GM12872 (cell line): ENCODE measurements around the gene GRIA1.

Experiments used
- TF ChIP-seq, protein P1 (sequence below): IDR thresholded peaks from 3 replicates; pipeline ENCODE4 v1.5.1; 2011; ENCODE audit warnings: low read depth, mild to moderate bottlenecking, low read length, moderate library complexity; ENCODE audit not compliant: insufficient read depth

GRIA1 gene

DNA sequence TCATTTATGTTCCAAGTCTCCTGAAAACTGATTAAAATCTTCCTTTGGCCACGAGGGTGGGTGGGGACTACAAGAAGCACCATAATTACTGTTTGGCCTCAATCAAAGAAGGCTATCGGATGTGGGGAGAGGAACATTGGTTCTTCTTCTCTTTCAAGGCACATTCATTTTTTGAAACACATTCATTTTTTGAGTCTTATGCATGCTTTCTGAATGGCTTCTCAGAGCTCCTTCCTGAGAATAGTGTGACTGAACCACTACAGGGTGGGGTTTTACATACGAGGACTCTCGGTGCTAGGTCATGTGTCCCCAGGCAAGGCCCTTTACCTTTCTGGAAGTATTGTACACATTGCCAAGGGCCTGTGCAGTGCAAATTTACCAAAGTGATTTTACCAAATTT, 7.0 kb upstream of the GRIA1 start:
- TF ChIP-seq, protein P1, sequence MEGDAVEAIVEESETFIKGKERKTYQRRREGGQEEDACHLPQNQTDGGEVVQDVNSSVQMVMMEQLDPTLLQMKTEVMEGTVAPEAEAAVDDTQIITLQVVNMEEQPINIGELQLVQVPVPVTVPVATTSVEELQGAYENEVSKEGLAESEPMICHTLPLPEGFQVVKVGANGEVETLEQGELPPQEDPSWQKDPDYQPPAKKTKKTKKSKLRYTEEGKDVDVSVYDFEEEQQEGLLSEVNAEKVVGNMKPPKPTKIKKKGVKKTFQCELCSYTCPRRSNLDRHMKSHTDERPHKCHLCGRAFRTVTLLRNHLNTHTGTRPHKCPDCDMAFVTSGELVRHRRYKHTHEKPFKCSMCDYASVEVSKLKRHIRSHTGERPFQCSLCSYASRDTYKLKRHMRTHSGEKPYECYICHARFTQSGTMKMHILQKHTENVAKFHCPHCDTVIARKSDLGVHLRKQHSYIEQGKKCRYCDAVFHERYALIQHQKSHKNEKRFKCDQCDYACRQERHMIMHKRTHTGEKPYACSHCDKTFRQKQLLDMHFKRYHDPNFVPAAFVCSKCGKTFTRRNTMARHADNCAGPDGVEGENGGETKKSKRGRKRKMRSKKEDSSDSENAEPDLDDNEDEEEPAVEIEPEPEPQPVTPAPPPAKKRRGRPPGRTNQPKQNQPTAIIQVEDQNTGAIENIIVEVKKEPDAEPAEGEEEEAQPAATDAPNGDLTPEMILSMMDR: no peak

- TF ChIP-seq, protein P1: no peak
These were observed 4.8 kb upstream of the GRIA1 start for GRCh38 chr5:153485641-153486040.

DNA sequence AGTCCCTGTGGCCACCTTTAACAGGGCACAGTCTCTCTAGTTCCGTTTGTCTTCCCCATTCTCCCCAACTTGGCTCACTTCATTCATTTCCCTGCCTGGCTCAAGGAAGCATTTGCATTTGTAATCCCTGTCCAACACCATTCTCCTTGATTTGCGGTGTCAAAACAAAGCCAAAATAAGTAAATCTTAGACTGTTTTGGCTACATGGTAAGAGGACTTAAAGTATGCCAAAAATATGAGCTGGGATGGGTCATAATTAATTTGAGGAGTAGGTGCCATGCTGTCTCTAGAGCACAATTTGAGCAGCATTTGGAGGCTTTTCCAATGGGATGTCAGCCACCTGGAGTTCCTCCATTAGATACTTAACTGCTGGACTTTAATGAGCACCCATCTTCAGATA, 3.7 kb upstream of the GRIA1 start:
- TF ChIP-seq, protein P1: no peak

GRCh38 chr5:153489611-153490010, 859 bp upstream of the GRIA1 start:
- TF ChIP-seq, protein P1: no peak

DNA sequence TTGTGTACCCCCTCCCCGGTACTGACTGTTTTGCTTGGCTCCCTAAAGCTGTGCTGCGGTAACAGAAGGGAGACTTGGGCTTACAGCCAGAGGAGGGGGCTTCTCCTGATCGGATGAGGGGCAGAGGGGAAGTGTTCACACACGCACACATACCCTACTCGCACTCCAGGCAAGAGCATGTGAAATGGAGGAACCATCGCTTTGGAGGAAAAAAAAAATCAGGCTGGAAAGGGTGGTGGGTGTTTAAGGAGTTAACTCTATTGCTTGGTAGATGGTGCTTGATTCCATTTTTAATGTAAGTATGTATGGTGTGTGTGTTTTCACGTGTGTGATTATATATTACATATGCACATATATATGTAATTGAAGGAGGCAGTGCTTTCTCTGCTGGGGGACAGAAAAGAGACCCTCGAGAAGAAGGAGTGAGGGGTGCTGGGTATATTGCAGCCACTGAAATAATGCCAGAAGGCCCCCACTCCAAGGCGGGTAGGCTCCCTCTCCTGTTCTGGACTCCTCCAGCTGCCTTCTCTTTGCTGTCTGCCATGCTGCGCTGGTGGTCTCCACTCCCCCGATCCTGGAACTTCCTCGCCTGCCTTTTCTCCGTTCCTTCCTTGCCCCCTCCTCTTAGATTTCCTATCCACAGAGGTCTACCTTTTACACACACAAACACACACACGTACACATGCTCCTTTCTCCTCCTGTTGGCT, 721 bp downstream of the GRIA1 start:
- TF ChIP-seq, protein P1: no peak

- TF ChIP-seq, protein P1: no peak
These were observed 1.4 kb downstream of the GRIA1 start for GRCh38 chr5:153491856-153492255.

DNA sequence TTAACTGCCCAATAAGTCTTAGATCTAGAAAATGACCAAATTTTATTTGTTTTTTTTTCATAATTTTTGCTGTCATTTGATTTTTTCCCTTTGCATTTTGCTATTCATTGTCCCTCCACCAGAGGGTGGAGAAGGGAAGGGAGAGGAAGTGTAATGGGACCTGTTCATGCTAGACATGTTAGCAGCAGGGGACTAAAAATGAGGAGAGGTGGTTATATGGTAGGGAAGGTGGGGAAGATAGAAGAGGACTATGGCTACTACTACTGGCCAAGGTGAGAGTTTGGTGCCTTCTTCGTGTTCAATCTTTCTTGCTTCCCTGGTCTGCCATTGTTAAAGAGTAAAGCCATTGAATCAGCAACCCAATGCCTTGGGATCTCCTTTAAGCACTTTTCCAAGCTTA, 6.4 kb downstream of the GRIA1 start:
- TF ChIP-seq, protein P1: peak; percentile 55

GRCh38 chr5:153498516-153498915, 8.0 kb downstream of the GRIA1 start:
- TF ChIP-seq, protein P1: no peak
